Common myeloid progenitor, CD34-positive (primary cell): ENCODE data around the gene TAS2R19.

ENCODE experiments used
- CTCF ChIA-PET: fragments of 350-600 bp; sonication (Branson Sonifier 250); formaldehyde crosslinking; loops from one replicate; lab custom pipeline; 2021; ENCODE audit warnings: antibody characterized with exemption; lab: Charles Lee
- POLR2A ChIA-PET: fragments of 350-600 bp; sonication (Branson Sonifier 250); formaldehyde crosslinking; loops from one replicate; lab custom pipeline; 2021; ENCODE audit warnings: antibody characterized with exemption; lab: Charles Lee
- DNase-seq, 3 donors: peaks; one replicate each; pipeline versions ENCODE4 v3.0.0 to v3.0.0-alpha.2; 2013
- H3K27ac ChIP-seq, 2 experiments: 1 replicate in 1 of 2; 2 replicates in 1 of 2; pipeline ENCODE4 v1.7.0; 2013; ENCODE audit warnings: inconsistent platforms in 2 of 2, low read length in 2 of 2, mild to moderate bottlenecking in 2 of 2, low read depth in 1 of 2, moderate library complexity in 1 of 2; ENCODE audit not compliant: severe bottlenecking in 2 of 2, insufficient read depth in 1 of 2, poor library complexity in 1 of 2
- H3K27me3 ChIP-seq, 5 experiments: replicated peaks in 2 of 5; 1 replicate in 3 of 5; 2 replicates in 2 of 5; pipeline versions ENCODE4 v1.6.1 to v1.7.0; 2013; ENCODE audit warnings: low read length in 4 of 5, mild to moderate bottlenecking in 2 of 5, moderate library complexity in 2 of 5, inconsistent platforms in 1 of 5; ENCODE audit not compliant: insufficient read depth in 5 of 5, control insufficient read depth in 4 of 5
- H3K36me3 ChIP-seq, 4 experiments: 1 replicate in 2 of 4; 2 replicates in 2 of 4; pipeline versions ENCODE4 v1.6.1 to v1.7.0; 2013; ENCODE audit warnings: low read length in 3 of 4, control low read depth in 1 of 4, mild to moderate bottlenecking in 1 of 4; ENCODE audit not compliant: control insufficient read depth in 4 of 4, insufficient read depth in 4 of 4
- H3K4me1 ChIP-seq, 4 experiments: 1 replicate in 3 of 4; 2 replicates in 1 of 4; pipeline versions ENCODE4 v1.6.1 to v1.7.1; 2013; ENCODE audit warnings: low read length in 3 of 4, mild to moderate bottlenecking in 3 of 4, control low read depth in 1 of 4, inconsistent platforms in 1 of 4, moderate library complexity in 1 of 4; ENCODE audit not compliant: control insufficient read depth in 4 of 4, insufficient read depth in 4 of 4; ENCODE audit errors: control extremely low read depth in 1 of 4
- H3K4me3 ChIP-seq, 7 experiments: 1 replicate in 4 of 7; 2 replicates in 3 of 7; pipeline versions ENCODE4 v1.5.1 to v1.7.0; 2013; ENCODE audit warnings: mild to moderate bottlenecking in 7 of 7, low read length in 6 of 7, moderate library complexity in 6 of 7, inconsistent platforms in 2 of 7, low read depth in 2 of 7, control low read depth in 1 of 7; ENCODE audit not compliant: insufficient read depth in 4 of 7, control insufficient read depth in 1 of 7; ENCODE audit errors: extremely low read depth in 1 of 7
- H3K9me3 ChIP-seq, 5 experiments: 1 replicate in 4 of 5; 2 replicates in 1 of 5; pipeline versions ENCODE4 v1.6.1 to v1.7.1; 2013; ENCODE audit warnings: low read length in 4 of 5, mild to moderate bottlenecking in 2 of 5, inconsistent platforms in 1 of 5, low read depth in 1 of 5, moderate library complexity in 1 of 5; ENCODE audit not compliant: control insufficient read depth in 4 of 5, insufficient read depth in 2 of 5; ENCODE audit errors: control extremely low read depth in 1 of 5
- WGBS: methylation state at CpG from one replicate; pipeline ENCODE4 v1.1.5; 2013; ENCODE audit not compliant: insufficient coverage; 5-methylcytosine and 5-hydroxymethylcytosine counted together

The TAS2R19 gene

DNA sequence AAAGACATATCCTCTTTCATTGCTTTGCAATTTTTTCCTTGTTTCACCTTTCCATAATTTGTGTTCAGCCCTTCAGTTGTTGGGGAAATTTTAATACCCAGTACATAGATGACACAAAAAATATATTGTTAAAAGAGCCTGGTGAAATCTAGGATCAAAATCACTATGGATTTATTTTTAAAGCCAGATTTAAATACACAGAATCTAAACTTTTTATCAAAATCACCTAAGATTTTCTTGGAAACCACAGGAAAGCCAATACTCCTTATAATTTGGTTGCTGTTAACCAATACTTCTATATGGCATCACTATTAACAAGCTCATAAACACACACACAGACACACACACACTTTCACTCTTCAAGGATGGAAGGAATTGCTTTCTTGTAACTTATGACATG is 24.2 kb downstream of the TAS2R19 start, which contains the start of gene TAS2R20:
Gene TAS2R20, minus strand, starts transcription at position 101 of the 400 bp plus-strand sequence. CDS start 429 bp downstream, outside the sequence.
- DNase-seq = no peak
- Histone ChIP-seq H3K9me3 (peaks cover 0 to 3% (median 0%) of the 10 kb centered on the region in 5 experiments), H3K4me1 (no peaks in the 10 kb centered on the region), H3K4me3 (no peak within 1 kb of the TSS), H3K27me3 (no peaks in the 10 kb centered on the region), H3K27ac (no peak within 1 kb of the TSS), H3K36me3 (peaks cover 3 to 11% (median 4%) of the 10 kb centered on the region in 4 experiments)
- CTCF ChIA-PET = interaction anchor here (0.6 kb wide), 1 partner anchor 255 kb away, joined by 3 read pairs; no protein-coding TSS in a partner anchor
- POLR2A ChIA-PET = no interaction called here

DNA sequence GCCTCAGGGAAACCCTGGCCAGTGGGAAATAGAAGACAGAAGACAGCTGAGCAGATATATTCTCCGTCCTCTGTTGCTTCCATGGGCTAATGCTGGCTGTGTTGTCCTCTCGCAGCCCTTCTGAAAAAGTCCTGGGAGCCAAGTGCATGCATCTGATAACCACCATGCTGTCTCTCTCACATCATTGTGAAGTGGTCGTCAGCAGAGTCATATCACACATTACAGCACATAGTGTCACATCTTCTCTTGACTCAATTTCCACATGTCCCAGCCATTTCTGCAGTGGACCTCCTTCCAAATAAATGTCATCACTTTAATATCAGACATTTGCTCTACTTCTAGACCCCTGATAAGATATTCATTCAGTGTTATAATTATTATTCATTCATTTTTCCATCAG is 28.1 kb downstream of the TAS2R19 start:
- no peak overlapping the region for H3K27ac ChIP-seq
- H3K9me3 ChIP-seq = peaks cover 0 to 5% (median 3%) of the 10 kb centered on the region in 5 experiments
- H3K4me1 ChIP-seq = no peaks in the 10 kb centered on the region
- DNase-seq = no peak
- ChIA-PET POLR2A (no interaction called here), CTCF (no interaction called here)
- 97% methylated on average over 3 of the region's 3 CpGs for WGBS
- peaks cover 2 to 5% (median 5%) of the 10 kb centered on the region in 4 experiments for H3K36me3 ChIP-seq
- H3K27me3 ChIP-seq = no peaks in the 10 kb centered on the region
- no peak overlapping the region for H3K4me3 ChIP-seq

DNA sequence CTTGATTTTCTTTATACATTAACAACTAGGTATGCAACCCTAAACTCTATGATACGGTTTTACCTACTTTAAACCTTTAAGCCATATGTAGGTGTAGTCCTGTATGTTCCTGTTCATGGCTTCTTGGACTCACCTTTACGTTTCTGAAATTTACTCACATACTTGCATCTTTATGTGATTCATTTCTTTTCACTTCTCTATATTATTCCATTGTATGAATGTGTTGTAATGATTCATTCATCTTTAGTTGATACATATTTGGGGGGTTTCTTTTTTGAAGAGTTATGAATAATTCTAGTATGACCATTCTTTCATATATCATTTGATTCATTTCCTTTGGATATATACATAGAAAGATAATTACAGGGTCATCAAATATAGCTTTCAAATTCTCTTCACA is 33.3 kb downstream of the TAS2R19 start:
- Histone ChIP-seq H3K4me1 (no peaks in the 10 kb centered on the region), H3K36me3 (peaks cover under 1 to 6% (median 3%) of the 10 kb centered on the region in 4 experiments), H3K4me3 (no peak overlapping the region), H3K27ac (no peak overlapping the region), H3K9me3 (peaks cover 0 to 5% (median 3%) of the 10 kb centered on the region in 5 experiments), H3K27me3 (no peaks in the 10 kb centered on the region)
- POLR2A ChIA-PET = no interaction called here
- CTCF ChIA-PET = no interaction called here
- WGBS = 100% methylated on average over 1 of the region's 2 CpGs
- DNase-seq = no peak

DNA sequence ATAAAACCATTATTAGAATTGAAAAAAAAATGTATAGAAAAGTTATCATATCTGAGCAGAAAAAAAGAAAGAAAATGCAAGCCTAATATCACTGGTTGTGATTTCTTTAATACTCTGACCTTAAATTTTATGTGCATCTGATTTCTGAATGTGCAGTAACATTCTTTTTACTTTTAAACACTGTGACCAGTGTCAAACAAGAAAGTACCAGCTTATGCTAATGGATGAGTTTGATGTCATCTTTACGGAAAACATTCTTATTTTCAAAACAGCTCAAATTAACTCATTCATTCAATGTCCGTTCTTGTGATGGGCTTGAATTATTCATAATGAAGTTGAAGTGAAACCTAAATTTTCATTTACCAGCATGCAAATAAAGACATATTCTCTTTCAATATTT is 35.6 kb downstream of the TAS2R19 start, which contains the start of gene TAS2R50:
Gene TAS2R50, minus strand, starts transcription at position 101 of the 400 bp plus-strand sequence. Its CDS starts 52 bp downstream, at position 49.
- CTCF ChIA-PET = no interaction called here
- DNase-seq = no peak
- Histone ChIP-seq H3K27me3 (no peaks in the 10 kb centered on the region), H3K4me3 (no peak within 1 kb of the TSS), H3K36me3 (peaks cover 0 to 8% (median 1%) of the 10 kb centered on the region in 4 experiments), H3K4me1 (peaks cover 0 to 3% (median 0%) of the 10 kb centered on the region in 4 experiments), H3K27ac (no peak within 1 kb of the TSS), H3K9me3 (peaks cover 0 to 5% (median 3%) of the 10 kb centered on the region in 5 experiments)
- no CpG with 5 or more reads among the region's 2 CpGs for WGBS
- POLR2A ChIA-PET = no interaction called here

DNA sequence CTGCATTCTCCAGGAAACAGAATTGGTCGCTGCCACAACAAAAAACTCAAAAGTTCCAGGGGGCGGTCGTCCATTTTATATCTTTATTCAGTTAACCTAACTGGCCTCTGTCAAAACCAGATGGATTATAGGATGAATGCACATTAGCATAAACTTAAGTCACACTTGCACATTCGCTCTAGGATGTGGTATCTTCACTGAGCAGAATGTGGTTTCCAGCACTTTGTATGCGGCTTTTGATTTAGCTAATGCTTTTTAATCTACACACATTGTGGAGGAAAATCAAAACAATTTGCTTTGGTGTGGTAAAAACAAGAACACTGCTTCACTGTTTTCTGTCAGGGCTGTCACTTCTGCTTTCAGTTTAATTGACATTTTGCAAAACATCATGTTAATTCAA is 40.2 kb downstream of the TAS2R19 start:
- ChIA-PET POLR2A (no interaction called here), CTCF (no interaction called here)
- Histone ChIP-seq H3K27ac (no peak overlapping the region), H3K4me3 (no peak overlapping the region), H3K4me1 (peaks cover 0 to 3% (median 0%) of the 10 kb centered on the region in 4 experiments), H3K36me3 (peaks cover 0 to 5% (median 1%) of the 10 kb centered on the region in 4 experiments), H3K27me3 (no peaks in the 10 kb centered on the region), H3K9me3 (peaks cover 0 to 3% (median 0%) of the 10 kb centered on the region in 5 experiments)
- 100% methylated on average over 3 of the region's 5 CpGs for WGBS
- DNase-seq = peak in 2 of 3 donors; percentile 6 to 38

DNA sequence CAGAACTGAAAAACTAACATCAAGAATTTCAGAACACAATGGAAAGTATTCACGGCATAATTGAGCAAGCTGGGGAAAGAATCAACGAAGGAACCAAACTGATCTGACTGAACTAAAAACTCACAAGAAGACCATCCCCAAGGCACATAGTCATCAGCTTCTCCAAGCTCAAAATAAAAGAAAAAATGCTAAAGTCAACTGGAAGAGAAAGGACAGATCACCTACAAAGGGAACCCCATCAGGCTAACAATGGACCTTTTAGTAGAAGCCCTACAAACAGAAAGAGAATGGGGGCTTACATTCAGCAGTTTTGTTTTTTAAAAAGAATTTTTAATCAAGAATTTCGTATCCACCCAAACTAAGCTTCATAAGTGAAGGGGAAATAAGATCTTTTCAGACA is 47.5 kb downstream of the TAS2R19 start:
- Histone ChIP-seq H3K9me3 (peaks cover 0 to 3% (median 0%) of the 10 kb centered on the region in 5 experiments), H3K4me1 (no peaks in the 10 kb centered on the region), H3K36me3 (no peaks in the 10 kb centered on the region), H3K27me3 (no peaks in the 10 kb centered on the region), H3K27ac (no peak overlapping the region), H3K4me3 (no peak overlapping the region)
- no CpG with 5 or more reads among the region's 3 CpGs for WGBS
- ChIA-PET CTCF (interaction anchor here (0.6 to 1.0 kb wide), 2 partner anchors 13 to 16 kb away, joined by 3 to 4 read pairs; no protein-coding TSS in a partner anchor), POLR2A (no interaction called here)
- DNase-seq = no peak
